Parathyroid adenoma (tissue), 2 donors: ENCODE results near the gene CACNA1S.

ENCODE experiments used
- H2AFZ ChIP-seq: fragments of 300-600 bp; sonication (generic); one replicate; pipeline ENCODE4 v1.7.0; 2017; ENCODE audit warnings: antibody characterized with exemption, mild to moderate bottlenecking
- H3K27ac ChIP-seq: fragments of 300-600 bp; sonication (generic); one replicate; pipeline ENCODE4 v1.7.0; 2017
- H3K27me3 ChIP-seq: fragments of 300-600 bp; sonication (generic); one replicate; pipeline ENCODE4 v1.7.0; 2017; ENCODE audit warnings: low read length; ENCODE audit not compliant: control insufficient read depth, insufficient read depth
- H3K36me3 ChIP-seq: fragments of 300-600 bp; sonication (generic); one replicate; pipeline ENCODE4 v1.7.0; 2017; ENCODE audit warnings: low read length; ENCODE audit not compliant: control insufficient read depth, insufficient read depth
- H3K4me1 ChIP-seq: fragments of 300-600 bp; sonication (generic); one replicate; pipeline ENCODE4 v1.7.0; 2017; ENCODE audit warnings: control low read depth
- H3K4me2 ChIP-seq: fragments of 300-600 bp; sonication (generic); one replicate; pipeline ENCODE4 v1.7.0; 2017; ENCODE audit warnings: low read length
- H3K4me3 ChIP-seq: fragments of 300-600 bp; sonication (generic); one replicate; pipeline ENCODE4 v1.7.0; 2017; ENCODE audit warnings: low read depth, low read length
- H3K79me2 ChIP-seq: fragments of 300-600 bp; sonication (generic); one replicate; pipeline ENCODE4 v1.7.0; 2017; ENCODE audit warnings: control low read depth
- H3K9ac ChIP-seq: fragments of 300-600 bp; sonication (generic); one replicate; pipeline ENCODE4 v1.7.0; 2017; ENCODE audit warnings: mild to moderate bottlenecking
- H3K9me3 ChIP-seq: fragments of 300-600 bp; sonication (generic); one replicate; pipeline ENCODE4 v1.7.0; 2017; ENCODE audit warnings: low read length; ENCODE audit not compliant: control insufficient read depth
- TF ChIP-seq, protein P1 (sequence below): fragments of 300-600 bp; sonication (generic); IDR thresholded peaks from one replicate; pipeline ENCODE4 v1.7.0; 2017; ENCODE audit warnings: antibody characterized with exemption, mild to moderate bottlenecking
- donor health status: primary hyperparathyroidism.

Gene CACNA1S

DNA sequence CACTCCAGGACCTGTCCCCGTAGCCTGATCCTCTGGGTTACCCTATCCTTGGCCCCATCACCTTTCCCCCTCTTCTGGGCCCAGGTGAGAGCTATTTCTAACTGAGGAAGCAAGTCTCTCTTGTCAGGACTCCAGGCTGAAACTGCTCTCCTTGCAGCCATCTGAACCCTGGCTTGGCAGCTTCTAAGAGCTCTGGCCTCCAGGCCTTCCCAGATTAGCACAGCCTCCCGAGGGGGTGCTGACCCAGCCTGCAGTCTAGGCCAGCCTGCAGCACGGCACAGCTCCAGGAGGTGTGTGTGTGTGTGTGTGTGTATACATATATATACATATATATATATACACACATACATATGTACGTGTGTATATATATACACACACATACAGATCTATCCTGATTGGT lies 17.4 kb downstream of the CACNA1S start:
- no peaks in the 10 kb centered on the region for H3K4me1 ChIP-seq

DNA sequence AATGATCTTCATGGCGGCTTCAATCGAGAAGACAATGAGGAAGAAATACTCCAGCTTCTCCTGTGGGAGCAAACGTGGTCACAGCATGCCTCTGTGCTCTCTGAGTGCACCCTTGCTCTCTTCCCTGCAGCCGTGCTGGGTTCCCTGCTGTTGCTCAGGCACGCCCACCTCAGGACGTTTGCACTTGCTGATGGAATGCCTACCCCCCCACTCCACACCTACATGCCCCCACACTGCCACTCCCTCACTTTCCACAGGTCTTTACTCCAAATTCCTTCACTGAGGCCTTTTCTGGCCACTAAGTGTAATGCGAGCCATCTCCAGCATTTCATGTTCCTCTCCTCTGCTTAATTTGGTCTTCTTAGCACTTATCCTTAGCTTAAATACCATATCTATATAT lies 18.3 kb downstream of the CACNA1S start:
- TF ChIP-seq, protein P1, sequence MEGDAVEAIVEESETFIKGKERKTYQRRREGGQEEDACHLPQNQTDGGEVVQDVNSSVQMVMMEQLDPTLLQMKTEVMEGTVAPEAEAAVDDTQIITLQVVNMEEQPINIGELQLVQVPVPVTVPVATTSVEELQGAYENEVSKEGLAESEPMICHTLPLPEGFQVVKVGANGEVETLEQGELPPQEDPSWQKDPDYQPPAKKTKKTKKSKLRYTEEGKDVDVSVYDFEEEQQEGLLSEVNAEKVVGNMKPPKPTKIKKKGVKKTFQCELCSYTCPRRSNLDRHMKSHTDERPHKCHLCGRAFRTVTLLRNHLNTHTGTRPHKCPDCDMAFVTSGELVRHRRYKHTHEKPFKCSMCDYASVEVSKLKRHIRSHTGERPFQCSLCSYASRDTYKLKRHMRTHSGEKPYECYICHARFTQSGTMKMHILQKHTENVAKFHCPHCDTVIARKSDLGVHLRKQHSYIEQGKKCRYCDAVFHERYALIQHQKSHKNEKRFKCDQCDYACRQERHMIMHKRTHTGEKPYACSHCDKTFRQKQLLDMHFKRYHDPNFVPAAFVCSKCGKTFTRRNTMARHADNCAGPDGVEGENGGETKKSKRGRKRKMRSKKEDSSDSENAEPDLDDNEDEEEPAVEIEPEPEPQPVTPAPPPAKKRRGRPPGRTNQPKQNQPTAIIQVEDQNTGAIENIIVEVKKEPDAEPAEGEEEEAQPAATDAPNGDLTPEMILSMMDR, result no peak
- Histone ChIP-seq H3K4me3 (no peak overlapping the region), H3K9ac (no peak overlapping the region), H3K9me3 (no peaks in the 10 kb centered on the region), H2AFZ (no peak overlapping the region), H3K36me3 (no peaks in the 10 kb centered on the region), H3K27ac (no peak overlapping the region), H3K4me1 (no peaks in the 10 kb centered on the region), H3K4me2 (no peak overlapping the region), H3K27me3 (no peaks in the 10 kb centered on the region), H3K79me2 (no peaks in the 10 kb centered on the region)

More for the DNA sequence above, 17.4 kb downstream of the CACNA1S start:
- TF ChIP-seq, protein P1, result no peak
- Histone ChIP-seq H2AFZ (no peak overlapping the region), H3K9me3 (no peaks in the 10 kb centered on the region), H3K79me2 (no peaks in the 10 kb centered on the region), H3K4me2 (no peak overlapping the region), H3K4me3 (no peak overlapping the region), H3K27ac (no peak overlapping the region), H3K27me3 (no peaks in the 10 kb centered on the region), H3K36me3 (no peaks in the 10 kb centered on the region), H3K9ac (no peak overlapping the region)

DNA sequence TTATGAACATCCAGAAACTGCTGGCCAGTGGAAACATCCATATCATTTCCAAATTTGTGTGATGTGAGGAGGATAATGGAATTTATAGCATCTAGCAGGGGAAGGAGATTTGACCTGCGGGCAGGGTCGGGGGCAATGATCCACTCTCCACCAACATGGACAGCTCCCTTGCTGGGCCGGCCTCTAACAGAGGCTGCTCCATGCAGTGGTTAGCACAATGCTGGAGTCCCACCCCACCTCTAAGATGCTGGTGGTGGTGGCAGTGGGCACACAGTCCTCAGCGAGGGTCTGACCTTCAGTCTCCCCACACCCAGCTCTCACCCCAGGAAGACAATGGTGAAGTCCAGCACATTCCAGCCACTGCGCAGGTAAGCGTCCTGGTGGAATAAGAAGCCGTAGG lies 18.7 kb downstream of the CACNA1S start:
- Histone ChIP-seq H3K27me3 (no peaks in the 10 kb centered on the region), H3K36me3 (no peaks in the 10 kb centered on the region), H2AFZ (no peak overlapping the region), H3K9ac (no peak overlapping the region), H3K9me3 (no peaks in the 10 kb centered on the region), H3K4me2 (no peak overlapping the region), H3K79me2 (no peaks in the 10 kb centered on the region), H3K4me3 (no peak overlapping the region), H3K4me1 (no peaks in the 10 kb centered on the region), H3K27ac (no peak overlapping the region)
- TF ChIP-seq, protein P1, result no peak

DNA sequence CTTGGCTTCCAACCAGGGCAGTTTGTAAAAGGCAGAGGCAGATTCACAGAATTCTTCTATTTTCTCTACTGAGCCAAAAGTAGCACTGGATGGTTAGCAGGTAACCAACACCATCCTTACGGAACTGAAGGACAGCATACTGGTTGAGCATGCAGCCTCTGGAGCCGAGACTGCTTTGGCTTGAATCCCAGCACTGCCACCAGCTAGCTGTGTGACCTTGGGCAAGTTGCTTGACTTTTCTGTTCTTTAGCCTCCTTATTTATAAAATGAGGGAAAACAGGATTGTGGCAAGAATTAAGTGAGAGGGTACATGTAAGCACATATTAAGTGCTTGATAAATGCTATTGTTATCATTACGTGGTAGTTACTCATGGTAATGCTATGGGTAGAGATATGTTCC lies 19.5 kb downstream of the CACNA1S start:
- Histone ChIP-seq H3K27ac (no peak overlapping the region), H3K4me2 (no peak overlapping the region), H2AFZ (no peak overlapping the region), H3K4me3 (no peak overlapping the region), H3K36me3 (no peaks in the 10 kb centered on the region), H3K79me2 (no peaks in the 10 kb centered on the region), H3K9ac (no peak overlapping the region), H3K9me3 (no peaks in the 10 kb centered on the region), H3K27me3 (no peaks in the 10 kb centered on the region), H3K4me1 (no peaks in the 10 kb centered on the region)
- TF ChIP-seq, protein P1, result no peak

DNA sequence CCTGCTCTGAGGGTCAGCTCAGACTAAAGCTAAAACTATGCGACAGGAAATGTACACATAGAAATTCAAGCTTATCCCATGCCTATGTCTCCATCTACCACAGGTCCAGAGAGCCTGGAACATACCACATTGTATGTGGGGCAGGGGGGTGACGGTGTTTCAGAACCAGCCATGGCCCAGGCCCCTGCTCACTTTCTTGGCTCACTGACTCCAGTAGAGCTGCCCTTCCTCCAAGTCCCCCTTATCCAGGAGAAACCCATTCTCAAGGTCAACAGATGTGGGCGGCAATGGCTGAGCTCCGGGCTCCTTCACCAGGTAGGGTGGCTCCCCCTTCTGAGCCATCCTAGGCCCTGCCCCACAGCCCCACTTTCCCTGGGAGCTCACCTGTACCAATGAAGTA lies 21.0 kb downstream of the CACNA1S start:
- H3K4me1 ChIP-seq, result no peaks in the 10 kb centered on the region
- no peaks in the 10 kb centered on the region for H3K27me3 ChIP-seq
- H3K36me3 ChIP-seq, result no peaks in the 10 kb centered on the region
- no peaks in the 10 kb centered on the region for H3K9me3 ChIP-seq
- H3K9ac ChIP-seq, result no peak overlapping the region
- no peak overlapping the region for H2AFZ ChIP-seq
- H3K27ac ChIP-seq, result no peak overlapping the region
- no peaks in the 10 kb centered on the region for H3K79me2 ChIP-seq
- no peak overlapping the region for H3K4me2 ChIP-seq
- TF ChIP-seq, protein P1, result no peak
- H3K4me3 ChIP-seq, result no peak overlapping the region
